SH-SY5Y (cell line): ENCODE data around the gene IL17RA.

ENCODE experiments used
- GATA2 ChIP-seq: IDR thresholded peaks from 2 replicates; pipeline ENCODE4 v1.6.1; 2011; ENCODE audit warnings: mild to moderate bottlenecking, low read depth, low read length
- GATA3 ChIP-seq: IDR thresholded peaks from 2 replicates; pipeline ENCODE4 v1.6.1; 2011; ENCODE audit warnings: low read depth, mild to moderate bottlenecking, low read length, moderate library complexity

Gene IL17RA

DNA sequence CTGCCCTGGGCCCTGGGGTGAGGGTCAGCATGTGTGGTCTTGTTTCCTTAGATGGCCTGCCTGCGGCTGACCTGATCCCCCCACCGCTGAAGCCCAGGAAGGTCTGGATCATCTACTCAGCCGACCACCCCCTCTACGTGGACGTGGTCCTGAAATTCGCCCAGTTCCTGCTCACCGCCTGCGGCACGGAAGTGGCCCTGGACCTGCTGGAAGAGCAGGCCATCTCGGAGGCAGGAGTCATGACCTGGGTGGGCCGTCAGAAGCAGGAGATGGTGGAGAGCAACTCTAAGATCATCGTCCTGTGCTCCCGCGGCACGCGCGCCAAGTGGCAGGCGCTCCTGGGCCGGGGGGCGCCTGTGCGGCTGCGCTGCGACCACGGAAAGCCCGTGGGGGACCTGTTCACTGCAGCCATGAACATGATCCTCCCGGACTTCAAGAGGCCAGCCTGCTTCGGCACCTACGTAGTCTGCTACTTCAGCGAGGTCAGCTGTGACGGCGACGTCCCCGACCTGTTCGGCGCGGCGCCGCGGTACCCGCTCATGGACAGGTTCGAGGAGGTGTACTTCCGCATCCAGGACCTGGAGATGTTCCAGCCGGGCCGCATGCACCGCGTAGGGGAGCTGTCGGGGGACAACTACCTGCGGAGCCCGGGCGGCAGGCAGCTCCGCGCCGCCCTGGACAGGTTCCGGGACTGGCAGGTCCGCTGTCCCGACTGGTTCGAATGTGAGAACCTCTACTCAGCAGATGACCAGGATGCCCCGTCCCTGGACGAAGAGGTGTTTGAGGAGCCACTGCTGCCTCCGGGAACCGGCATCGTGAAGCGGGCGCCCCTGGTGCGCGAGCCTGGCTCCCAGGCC is 23.7 kb downstream of the IL17RA start:
- TF ChIP-seq GATA3 (no peak), GATA2 (no peak)

DNA sequence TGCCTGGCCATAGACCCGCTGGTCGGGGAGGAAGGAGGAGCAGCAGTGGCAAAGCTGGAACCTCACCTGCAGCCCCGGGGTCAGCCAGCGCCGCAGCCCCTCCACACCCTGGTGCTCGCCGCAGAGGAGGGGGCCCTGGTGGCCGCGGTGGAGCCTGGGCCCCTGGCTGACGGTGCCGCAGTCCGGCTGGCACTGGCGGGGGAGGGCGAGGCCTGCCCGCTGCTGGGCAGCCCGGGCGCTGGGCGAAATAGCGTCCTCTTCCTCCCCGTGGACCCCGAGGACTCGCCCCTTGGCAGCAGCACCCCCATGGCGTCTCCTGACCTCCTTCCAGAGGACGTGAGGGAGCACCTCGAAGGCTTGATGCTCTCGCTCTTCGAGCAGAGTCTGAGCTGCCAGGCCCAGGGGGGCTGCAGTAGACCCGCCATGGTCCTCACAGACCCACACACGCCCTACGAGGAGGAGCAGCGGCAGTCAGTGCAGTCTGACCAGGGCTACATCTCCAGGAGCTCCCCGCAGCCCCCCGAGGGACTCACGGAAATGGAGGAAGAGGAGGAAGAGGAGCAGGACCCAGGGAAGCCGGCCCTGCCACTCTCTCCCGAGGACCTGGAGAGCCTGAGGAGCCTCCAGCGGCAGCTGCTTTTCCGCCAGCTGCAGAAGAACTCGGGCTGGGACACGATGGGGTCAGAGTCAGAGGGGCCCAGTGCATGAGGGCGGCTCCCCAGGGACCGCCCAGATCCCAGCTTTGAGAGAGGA is 24.5 kb downstream of the IL17RA start:
- TF ChIP-seq GATA2 = no peak
- TF ChIP-seq GATA3 = no peak

DNA sequence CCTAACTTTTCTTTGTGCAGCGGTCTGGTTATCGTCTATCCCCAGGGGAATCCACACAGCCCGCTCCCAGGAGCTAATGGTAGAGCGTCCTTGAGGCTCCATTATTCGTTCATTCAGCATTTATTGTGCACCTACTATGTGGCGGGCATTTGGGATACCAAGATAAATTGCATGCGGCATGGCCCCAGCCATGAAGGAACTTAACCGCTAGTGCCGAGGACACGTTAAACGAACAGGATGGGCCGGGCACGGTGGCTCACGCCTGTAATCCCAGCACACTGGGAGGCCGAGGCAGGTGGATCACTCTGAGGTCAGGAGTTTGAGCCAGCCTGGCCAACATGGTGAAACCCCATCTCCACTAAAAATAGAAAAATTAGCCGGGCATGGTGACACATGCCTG is 25.2 kb downstream of the IL17RA start:
- TF ChIP-seq GATA2 (no peak), GATA3 (no peak)

DNA sequence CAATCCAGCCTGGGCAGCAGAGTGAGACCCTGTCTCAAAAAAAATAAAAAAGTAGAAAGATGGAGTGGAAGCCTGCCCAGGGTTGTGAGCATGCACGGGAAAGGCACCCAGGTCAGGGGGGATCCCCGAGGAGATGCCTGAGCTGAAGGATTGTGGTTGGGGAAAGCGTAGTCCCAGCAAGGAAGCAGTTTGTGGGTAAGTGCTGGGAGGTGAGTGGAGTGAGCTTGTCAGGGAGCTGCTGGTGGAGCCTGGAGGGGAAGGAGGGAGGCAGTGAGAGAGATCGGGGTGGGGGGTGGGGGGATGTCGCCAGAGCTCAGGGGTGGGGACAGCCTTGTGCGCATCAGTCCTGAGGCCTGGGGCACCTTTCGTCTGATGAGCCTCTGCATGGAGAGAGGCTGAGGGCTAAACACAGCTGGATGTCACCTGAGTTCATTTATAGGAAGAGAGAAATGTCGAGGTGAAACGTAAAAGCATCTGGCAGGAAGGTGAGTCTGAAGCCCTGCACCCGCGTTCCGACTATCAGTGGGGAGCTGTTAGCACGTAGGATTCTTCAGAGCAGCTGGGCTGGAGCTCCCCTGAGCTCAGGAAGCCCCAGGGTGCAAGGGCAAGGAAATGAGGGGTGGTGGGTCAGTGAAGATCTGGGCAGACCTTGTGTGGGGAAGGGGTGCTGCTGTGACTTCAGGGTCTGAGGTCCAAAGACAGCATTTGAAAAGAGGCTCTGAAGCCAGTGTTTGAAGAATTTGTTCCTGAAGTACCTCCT is 26.2 kb downstream of the IL17RA start:
- no peak for TF ChIP-seq GATA3
- no peak for TF ChIP-seq GATA2

DNA sequence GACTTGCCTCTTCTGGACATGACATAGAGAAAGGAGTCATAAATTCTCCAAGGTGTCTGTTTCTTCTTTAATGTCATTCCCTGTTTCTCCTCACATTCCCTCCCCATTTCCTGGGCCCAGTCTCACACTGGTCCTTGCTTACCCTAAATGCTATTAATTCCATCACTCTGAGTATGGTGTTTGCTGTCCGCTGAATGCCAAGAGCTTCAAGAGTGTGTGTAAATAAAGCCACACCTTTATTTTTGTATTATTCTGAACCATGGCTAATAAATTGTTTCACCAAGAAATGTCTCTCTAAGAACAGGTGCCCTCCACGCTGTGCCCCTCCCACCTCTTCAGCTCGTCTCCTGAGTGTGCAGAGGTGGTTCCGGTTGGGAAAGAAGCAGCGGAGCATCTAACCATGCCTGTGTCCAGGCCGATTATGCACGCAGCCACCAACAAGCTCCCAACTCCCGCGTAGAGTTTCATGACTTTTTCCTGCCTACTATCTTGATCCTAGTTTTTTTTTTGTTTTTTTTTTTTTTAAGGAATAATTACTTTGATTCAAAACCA is 27.8 kb downstream of the IL17RA start:
- no peak for TF ChIP-seq GATA3
- no peak for TF ChIP-seq GATA2

DNA sequence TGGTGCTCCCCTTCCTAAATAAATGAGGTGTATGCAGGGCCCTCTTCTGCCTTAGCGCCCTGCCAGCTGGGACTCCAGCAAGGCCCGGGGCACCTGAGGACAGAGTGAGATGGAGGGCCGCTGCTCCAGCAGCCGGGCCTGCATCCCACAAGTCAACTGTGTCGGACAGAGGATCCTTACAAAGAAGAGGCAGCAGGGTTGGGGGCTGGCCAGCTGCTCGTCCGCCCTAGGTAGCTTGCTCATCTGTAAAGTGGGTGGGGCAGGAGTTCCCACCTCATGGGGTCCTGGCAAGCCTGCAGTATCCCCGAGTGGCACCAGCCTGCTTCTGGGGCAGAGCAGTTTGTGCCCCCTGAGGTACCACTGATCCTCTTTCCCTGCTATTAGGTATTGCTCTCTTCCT is 28.8 kb downstream of the IL17RA start:
- no peak for TF ChIP-seq GATA2
- no peak for TF ChIP-seq GATA3

DNA sequence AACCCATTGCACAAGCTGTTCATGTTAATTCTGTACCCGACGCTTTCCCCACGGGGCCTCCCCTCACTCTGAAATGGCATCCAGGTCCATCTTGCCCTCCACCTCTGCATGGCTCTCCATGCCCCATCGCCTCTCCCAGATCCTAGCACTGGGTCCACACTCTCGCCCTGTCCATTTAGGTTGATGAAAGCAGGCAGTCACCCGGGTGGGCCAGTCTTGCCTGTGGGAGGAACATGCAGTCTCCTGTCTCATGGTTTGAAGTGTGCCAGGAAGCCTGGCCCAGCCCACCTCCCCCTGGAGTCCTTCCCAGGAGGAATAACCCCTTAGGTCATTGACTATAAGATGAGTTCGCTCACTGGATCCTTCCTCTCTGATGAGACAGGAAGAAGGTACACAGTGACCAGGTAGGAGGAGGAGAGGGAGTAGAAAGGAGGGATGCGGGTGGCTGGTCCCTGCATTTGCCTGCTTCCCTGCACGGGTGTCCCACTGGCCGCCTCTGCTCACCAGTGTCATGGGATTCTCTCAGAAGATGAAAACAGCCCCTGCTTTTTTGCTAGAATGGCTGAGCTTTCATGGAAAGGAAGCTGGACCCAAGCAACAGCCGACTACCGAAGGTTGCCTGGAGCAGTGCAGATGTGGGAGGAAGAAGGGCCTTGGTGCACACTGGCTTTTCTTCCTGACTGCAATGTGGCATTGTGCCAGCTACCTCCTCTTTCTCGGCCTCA is 29.5 kb downstream of the IL17RA start:
- TF ChIP-seq GATA2 (no peak), GATA3 (no peak)

DNA sequence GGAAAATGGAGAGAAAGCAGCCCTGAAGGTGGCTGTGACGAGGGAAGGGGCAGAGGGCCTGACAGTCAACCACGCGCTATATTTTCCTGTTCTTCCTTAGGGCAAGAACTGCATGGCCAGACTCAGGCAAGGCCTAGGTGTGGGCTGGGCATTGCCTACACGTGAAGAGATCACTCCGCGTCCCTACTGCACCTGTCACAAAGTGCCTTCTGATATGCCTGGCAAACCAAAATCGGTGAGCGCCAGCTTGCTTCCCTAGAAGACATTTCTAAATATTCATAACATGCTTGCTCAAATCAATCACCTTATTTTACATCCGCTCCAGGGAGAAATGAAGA is 30.1 kb downstream of the IL17RA start:
- TF ChIP-seq GATA3 = no peak
- no peak for TF ChIP-seq GATA2

DNA sequence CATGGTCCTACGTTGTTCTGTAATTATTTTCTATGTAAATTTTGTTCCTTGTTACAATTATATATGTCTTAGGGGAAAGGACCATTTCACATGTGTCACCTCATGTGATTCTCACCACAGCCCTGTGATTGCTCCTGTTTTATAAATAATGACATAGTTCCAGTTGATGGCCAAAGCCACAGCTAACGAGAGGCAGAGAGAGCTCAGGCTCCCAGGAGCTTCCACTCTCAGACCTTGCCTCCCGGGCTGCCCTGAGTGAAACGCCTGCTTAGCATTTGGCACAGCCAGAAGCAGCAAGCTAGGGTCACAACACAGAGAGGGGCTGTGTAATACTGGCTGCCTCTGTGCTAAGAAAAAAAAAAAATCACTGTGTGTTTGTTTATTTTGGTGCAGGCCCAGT is 30.4 kb downstream of the IL17RA start:
- TF ChIP-seq GATA3 = no peak
- no peak for TF ChIP-seq GATA2

DNA sequence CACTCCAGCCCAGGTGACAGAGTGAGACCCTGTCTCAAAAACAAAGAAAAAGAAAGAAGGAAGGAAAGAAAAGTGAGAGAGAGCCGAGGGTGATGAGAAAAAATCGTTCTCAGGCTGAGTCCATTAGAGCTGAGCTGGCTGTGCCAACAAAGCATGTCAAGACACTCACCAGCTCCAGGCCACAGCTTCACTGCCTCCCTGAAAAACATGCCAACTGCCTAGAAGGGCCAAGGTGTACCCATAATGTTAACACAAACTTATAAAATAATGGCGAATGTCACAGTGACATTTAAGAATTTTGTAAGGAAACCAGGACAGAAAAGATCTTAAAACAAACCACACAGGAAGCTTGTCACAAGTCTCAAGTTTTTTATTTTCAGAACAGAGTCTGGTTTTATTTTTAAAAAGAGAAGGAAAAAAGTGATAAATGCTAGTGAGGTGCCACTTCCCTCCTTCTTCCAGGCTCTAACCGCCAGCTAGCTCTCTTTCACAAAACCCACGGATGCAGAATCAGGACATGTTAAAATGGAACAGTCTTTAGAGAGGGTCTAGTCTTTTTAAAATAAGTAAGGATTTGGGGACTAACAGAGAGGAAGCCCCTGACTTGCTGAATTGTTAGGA is 31.3 kb downstream of the IL17RA start:
- TF ChIP-seq GATA2 = no peak
- TF ChIP-seq GATA3 = no peak

DNA sequence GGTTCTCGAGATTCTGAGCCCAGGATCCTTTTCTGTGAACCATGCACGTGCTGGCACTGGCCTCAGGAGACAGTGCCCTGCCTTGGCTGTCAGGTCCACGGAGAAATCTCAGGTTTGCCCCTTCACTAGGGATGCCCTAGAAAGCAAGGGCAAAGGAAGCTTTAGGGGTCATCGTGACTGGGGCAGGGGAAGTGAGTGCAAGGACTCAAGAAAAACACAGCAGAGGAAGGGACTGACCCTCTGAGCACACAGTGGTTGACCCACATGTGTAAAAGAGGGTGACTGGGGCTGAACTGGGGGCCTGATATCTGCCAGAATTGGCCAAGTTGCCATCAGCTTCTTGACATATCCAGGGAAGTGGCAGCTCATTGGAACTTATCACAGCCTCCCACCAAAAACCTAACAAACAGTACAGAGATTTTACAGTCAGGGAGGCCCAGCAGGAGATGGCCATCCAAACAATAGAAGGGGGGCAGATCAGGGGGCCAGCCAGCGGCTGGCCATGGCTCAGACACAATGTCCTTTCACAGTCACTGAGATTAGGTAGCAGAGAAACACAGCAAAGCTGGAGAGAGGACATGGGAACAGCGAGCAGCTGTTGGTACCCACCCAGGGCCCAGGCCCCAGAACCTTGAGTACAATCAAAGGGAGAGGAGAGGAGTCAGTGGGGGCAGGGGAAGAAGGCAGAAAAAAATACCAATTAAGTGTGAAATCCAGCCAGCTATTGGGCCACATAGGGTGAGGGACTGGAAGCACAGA is 32.0 kb downstream of the IL17RA start:
- TF ChIP-seq GATA2 = no peak

DNA sequence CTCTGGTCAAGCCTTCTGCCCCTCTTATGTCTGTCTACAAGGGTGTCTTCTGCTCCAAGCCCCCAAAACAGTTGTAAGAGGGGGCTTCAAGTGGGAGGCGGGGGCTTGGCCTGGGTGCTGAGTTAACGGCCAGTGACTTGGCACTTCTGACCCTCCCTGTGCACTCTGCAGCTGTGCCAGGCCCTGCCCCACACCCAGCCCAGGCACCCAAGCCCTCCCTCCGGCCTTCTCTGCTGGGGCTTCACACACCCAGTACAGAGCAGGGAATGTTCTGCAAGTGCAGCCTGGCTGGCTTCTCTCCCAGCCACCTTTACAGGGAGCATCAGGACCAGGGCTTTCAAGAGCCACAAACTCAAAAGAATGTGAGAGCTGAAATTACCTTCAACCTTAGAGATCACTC is 32.6 kb downstream of the IL17RA start:
- no peak for TF ChIP-seq GATA2
- no peak for TF ChIP-seq GATA3

DNA sequence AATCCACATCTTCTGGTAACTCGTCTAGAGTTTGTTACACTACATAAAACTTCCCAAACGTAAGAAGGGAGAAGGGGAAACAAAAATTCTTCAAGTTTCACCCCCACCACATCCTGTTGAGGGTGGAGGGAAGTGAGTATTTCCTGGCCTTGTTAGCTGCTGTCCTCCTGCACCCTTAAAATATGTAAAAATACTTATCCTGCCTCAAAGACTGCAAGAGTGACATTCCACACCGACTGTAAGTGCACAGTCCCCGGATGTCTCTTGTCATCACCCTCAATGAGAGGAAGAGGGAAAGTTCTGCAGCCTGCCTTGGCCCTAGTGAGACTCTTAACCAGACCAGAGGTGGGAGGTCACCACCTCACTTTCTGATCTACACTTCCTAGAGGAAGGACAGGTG is 33.1 kb downstream of the IL17RA start:
- TF ChIP-seq GATA3 = no peak

DNA sequence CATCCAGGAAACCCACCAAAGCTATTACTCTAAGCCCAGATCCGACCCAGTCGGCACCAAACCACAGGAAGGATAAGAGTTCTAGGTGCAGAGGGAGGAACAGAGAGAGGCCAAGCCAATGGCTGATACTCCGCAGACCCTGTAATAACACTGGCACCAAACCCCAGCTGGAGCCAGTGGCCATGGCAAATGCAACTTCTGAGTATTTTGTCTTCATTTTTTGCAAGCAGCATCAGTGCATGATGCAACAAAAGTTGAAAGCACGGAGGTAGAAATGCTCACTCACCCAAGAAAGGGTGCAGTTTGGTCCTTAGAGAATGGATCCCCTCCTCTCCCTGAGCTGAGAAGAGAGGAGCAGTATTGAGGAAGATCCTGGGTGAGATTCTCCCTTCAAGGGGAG is 33.5 kb downstream of the IL17RA start:
- TF ChIP-seq GATA3 (no peak), GATA2 (no peak)
